ENCODE results near the gene TMEM250. TPM values are rescaled to one million over a fixed set of nuclear protein-coding genes. Genes with fewer than 3 reads are reported as not detected.
A peak's percentile ranks its signal among the peaks of the same experiment; 100 is the strongest.
"Not testable (repeated sequence)": the region's sequence is repeated elsewhere in the genome, so short reads cannot be mapped to it uniquely, and the experiment has no call there.

The TMEM250 gene
- total RNA-seq, 6 experiments from 2014 or later, result 12.4 to 29.7 (median 15.4) TPM

GRCh38 chr9:136151848-136152542, 33.3 kb upstream of the TMEM250 start:
- no peak for DNase-seq
- Histone ChIP-seq H3K36me3 (no peaks in the 10 kb centered on the region), H3K27me3 (no peaks in the 10 kb centered on the region), H3K4me1 (no peaks in the 10 kb centered on the region), H3K4me3 (no peak overlapping the region), H3K9me3 (no peaks in the 10 kb centered on the region), H3K27ac (no peak overlapping the region)
- 72% methylated on average over 12 of the region's 27 CpGs for WGBS (ENCODE audit: insufficient coverage, low coverage, low lambda C conversion rate, missing lambda C conversion rate)
- no peak for ATAC-seq
- TF ChIP-seq POLR2A (IDR thresholded peaks at IDR 0.05) (no peak), CTCF (IDR thresholded peaks at IDR 0.05) (no peak)
- intact Hi-C loops (cut with DNase I), result no loop called here

GRCh38 chr9:136151214-136151804, 32.6 kb upstream of the TMEM250 start:
- no peaks in the 10 kb centered on the region for H3K4me1 ChIP-seq
- 79% methylated on average over 20 of the region's 25 CpGs for WGBS (ENCODE audit: insufficient coverage, low coverage, low lambda C conversion rate, missing lambda C conversion rate)
- ATAC-seq, result no peak
- H3K36me3 ChIP-seq, result no peaks in the 10 kb centered on the region
- H3K4me3 ChIP-seq, result no peak overlapping the region
- no peaks in the 10 kb centered on the region for H3K9me3 ChIP-seq
- TF ChIP-seq POLR2A (IDR thresholded peaks at IDR 0.05) (no peak), CTCF (IDR thresholded peaks at IDR 0.05) (no peak)
- intact Hi-C loops (cut with DNase I), result no loop called here
- DNase-seq, result peak in 1 of 3 donors; percentile 15
- no peaks in the 10 kb centered on the region for H3K27me3 ChIP-seq
- no peak overlapping the region for H3K27ac ChIP-seq

- H3K27me3 ChIP-seq; H3K9me3 ChIP-seq; H3K36me3 ChIP-seq; intact Hi-C loops (cut with DNase I); H3K4me3 ChIP-seq; H3K4me1 ChIP-seq; ATAC-seq; H3K27ac ChIP-seq: not testable (repeated sequence)
- WGBS (ENCODE audit: insufficient coverage, low coverage, low lambda C conversion rate, missing lambda C conversion rate), result 82% methylated on average over 6 of the region's 7 CpGs
- peak in 1 of 3 donors; percentile 24 for DNase-seq
Measured at GRCh38 chr9:136150664-136151213, 32.1 kb upstream of the TMEM250 start.

GRCh38 chr9:136149853-136150252, 31.2 kb upstream of the TMEM250 start:
- no peak for TF ChIP-seq POLR2A (IDR thresholded peaks at IDR 0.05)
- TF ChIP-seq CTCF (IDR thresholded peaks at IDR 0.05), result no peak
- DNase-seq, result peak in 1 of 3 donors; percentile 38
- H3K36me3 ChIP-seq, result no peaks in the 10 kb centered on the region
- no peaks in the 10 kb centered on the region for H3K9me3 ChIP-seq
- intact Hi-C loops (cut with DNase I), result loop anchor here in 1 of 2 donors (10.0 kb wide), 1 partner anchor 125 kb away; no protein-coding TSS in a partner anchor
- no peak overlapping the region for H3K27ac ChIP-seq
- H3K4me3 ChIP-seq, result no peak overlapping the region
- ATAC-seq, result no peak
- no peaks in the 10 kb centered on the region for H3K27me3 ChIP-seq
- H3K4me1 ChIP-seq, result no peaks in the 10 kb centered on the region
- no CpG with 5 or more reads among the region's 9 CpGs for WGBS (ENCODE audit: insufficient coverage, low coverage, low lambda C conversion rate, missing lambda C conversion rate)

GRCh38 chr9:136149337-136149736, 30.7 kb upstream of the TMEM250 start:
- Histone ChIP-seq H3K36me3 (no peaks in the 10 kb centered on the region), H3K9me3 (no peaks in the 10 kb centered on the region), H3K27ac (no peak overlapping the region), H3K4me1 (no peaks in the 10 kb centered on the region), H3K4me3 (no peak overlapping the region), H3K27me3 (no peaks in the 10 kb centered on the region)
- ATAC-seq, result no peak
- intact Hi-C loops (cut with DNase I), result loop anchor here in 1 of 2 donors (10.0 kb wide), 1 partner anchor 125 kb away; no protein-coding TSS in a partner anchor
- DNase-seq, result no peak
- 79% methylated on average over 4 of the region's 12 CpGs for WGBS (ENCODE audit: insufficient coverage, low coverage, low lambda C conversion rate, missing lambda C conversion rate)
- TF ChIP-seq POLR2A (IDR thresholded peaks at IDR 0.05), result no peak
- no peak for TF ChIP-seq CTCF (IDR thresholded peaks at IDR 0.05)

Measured in right lobe of liver (tissue), 6 donors.